H4 (cell line): ENCODE measurements around the gene EVI5. TPM values are rescaled to one million over a fixed set of nuclear protein-coding genes. Genes with fewer than 3 reads are reported as not detected.
"Not testable (repeated sequence)": the region's sequence is repeated elsewhere in the genome, so short reads cannot be mapped to it uniquely, and the experiment has no call there.

Source experiments
- DNase-seq: peaks from one replicate; pipeline ENCODE4 v3.0.0-alpha.2; 2015; ENCODE audit warnings: low spot score
- total RNA-seq: library from RNA; depleted of rRNA; stranded (reverse); fragments of >200 nt; shearing (Covaris generic); gene quantifications from 2 replicates; pipeline ENCODE4 v1.2.3, GENCODE V29; 2014

EVI5 gene
- total RNA-seq, 1 experiment from 2014 or later = 3.9 TPM

DNA sequence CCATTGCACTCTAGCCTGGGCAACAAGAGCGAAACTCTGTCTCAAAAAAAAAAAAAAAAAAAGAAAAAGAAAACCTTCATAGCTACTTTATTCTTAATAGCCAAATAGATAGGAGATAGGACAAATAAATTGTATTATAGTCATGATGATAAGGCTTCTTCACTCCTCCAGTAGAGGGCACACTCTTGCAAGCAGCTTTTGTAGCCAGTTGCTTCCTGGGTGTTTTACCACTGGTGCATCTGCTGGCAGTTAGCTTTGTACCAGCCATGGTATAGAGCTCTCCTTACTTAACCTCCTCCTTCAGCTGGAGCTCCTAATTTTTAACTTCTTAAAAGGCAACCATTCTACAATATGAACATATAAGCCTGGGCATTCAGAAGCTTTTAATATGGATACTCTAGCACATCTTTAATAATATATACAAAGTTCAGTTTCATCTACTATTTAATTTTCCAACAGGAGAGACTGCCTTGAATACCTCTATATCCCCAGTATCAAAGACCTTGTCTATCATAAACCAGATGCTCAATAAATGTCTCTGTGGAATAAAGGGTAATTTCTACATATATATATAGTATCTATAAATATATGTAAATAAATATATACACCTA lies 35.8 kb downstream of the EVI5 start:
- DNase-seq = peak; percentile 46

DNA sequence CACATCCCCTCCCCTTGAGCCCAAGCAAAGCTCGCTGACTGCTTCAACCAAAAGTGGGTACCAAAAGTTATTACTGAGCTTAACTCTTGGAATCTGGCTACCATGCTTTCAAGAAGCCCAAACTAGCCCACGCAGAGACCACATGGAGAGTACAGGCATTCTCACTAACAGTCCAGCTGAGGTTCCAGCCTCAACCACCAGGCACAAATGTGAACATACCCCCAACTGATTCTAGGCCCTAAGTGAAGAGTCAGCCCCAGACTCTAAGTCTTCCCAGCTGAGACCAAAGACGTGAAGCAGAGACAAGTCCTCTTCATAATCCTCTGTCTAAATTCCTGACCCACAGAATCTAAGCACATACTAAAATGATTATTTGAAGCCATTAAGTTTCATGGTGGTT lies 36.8 kb downstream of the EVI5 start:
- no peak for DNase-seq

DNA sequence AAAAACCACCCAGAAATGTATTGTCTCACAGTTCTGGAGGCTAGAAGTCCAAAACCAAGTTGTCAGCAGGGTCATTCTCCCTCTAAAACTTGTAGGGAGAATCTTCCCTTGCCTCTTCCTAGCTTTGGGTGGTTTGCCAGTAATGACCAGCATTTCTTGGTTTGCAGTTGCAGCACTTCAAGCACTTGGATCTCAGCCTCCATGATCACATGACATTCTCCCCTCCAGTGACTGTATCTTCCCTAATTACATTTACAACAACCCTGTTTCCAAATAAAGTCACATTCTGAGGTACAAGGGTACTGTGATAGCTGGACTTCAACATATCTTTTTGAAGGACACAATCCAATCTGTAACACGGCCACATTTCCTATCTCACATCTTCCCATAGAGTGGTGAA lies 37.2 kb downstream of the EVI5 start:
- no peak for DNase-seq

DNA sequence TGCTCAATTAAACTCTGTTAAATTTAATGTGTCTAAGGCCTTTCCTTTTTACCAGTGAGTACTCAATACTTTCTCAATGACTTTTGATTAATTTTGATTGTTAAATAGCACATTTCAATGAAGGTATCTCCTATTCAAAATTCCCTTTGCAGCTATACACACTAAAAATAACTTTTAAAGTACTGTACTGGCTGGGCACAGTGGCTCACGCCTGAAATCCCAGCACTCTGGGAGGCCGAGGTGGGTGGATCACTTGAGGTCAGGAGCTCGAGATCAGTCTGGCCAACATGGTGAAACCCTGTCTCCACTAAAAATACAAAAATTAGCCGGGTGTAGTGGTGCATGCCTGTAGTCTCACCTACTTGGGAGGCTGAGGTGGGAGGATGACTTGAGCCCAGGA lies 38.7 kb downstream of the EVI5 start:
- DNase-seq = not testable (repeated sequence)

GRCh38 chr1:92743221-92743620 lies 41.7 kb downstream of the EVI5 start:
- no peak for DNase-seq

DNA sequence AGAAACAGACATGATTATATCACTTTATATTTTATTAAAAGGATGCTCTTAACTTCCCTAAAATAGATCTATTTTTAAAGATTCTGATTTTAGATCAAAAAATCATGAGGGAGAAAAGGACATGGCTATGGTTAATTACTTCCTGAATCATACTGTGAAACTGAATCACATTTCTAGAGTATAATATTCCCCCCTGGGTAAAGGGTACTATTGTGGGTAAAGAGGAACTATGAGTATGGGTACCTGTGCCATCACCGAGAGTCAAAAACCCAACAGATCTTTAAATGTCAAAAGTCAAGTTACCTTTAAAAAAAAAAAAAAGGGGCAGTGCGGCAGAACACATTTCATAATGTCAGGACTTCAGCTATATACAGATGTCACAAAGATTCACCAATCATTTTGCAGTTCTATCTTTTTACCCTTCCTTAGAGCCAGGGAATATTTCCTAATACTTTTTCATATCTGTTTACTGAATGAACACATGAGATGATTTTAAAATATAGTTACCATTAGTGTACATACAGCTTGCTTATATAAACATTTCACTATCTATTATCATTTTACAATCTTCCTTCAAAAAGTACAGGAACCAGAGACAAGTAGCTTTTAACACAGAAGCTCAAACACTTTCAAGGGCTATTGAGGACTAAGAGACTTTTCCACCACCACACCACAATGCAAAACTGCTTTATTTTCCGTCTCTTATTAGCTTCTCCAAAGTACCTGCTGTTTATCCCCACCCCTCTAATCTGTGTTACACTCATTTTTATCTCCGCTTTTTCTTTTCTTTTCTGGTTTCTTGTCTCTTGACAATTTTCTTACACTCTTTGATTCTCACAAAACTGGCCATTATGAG lies 45.0 kb downstream of the EVI5 start:
- DNase-seq = no peak

GRCh38 chr1:92736395-92736794 lies 48.5 kb downstream of the EVI5 start:
- DNase-seq = no peak

- no peak for DNase-seq
Observed at GRCh38 chr1:92730476-92730875, 54.4 kb downstream of the EVI5 start.

DNA sequence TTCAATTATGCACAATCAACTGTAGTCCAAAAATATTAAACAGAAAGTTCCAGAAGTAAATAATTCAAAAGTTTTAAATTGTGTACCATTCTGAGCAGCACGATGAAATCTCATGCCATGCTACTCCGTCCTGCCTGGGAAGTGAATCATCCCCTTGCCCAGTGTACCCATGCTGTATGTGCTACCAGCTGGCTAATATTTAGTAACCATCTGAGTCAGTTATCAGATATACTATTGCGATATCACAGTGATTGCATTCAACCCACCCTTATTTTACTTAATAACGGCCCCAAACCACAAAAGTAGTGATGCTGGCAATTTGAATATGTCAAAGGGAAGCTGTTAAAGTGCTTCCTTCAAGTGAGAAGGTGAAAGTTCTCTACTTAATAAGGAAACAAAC lies 56.2 kb downstream of the EVI5 start:
- no peak for DNase-seq

DNA sequence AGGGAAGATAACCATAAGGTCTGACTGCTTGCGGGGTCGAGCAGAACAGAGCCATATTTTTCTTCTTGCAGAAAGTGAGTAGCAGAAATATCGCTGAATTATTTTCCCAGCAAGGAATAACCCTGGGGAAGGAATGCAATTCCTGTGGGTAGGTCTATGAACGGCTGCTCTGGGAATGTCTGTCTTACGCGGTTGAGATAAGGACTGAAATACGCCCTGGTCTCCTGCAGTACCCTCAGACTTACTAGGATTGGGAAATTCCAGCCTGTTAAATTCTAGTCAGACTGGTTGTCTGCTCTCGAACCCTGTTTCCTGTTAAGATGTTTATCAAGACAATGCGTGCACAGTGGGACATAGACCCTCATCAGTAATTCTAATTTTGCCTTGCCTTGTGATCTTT lies 61.2 kb downstream of the EVI5 start:
- DNase-seq = not testable (repeated sequence)

- no peak for DNase-seq
Observed at GRCh38 chr1:92721886-92722285, 63.0 kb downstream of the EVI5 start.

- not testable (repeated sequence) for DNase-seq
Observed at GRCh38 chr1:92721157-92721556, 63.8 kb downstream of the EVI5 start.

GRCh38 chr1:92715476-92715951 lies 69.4 kb downstream of the EVI5 start:
- not testable (repeated sequence) for DNase-seq

DNA sequence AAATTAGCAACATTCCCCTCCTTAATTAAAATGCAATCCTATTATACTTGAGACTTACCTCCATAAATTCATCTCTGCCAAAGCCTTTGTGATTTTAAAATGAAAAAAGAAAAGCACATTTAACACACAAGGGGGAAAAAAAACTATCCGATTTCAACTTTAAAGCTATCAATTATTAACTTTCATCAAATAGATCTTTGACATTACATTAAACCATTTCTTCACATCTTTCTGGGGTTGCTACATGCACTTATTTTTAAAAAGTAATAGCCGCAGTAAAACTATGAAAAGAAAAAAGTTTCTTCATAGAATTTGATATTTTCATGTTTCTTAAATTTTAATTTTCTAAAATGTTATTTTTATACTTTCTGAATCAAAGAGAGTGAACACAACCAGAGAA lies 71.0 kb downstream of the EVI5 start:
- DNase-seq = no peak

- no peak for DNase-seq
Observed at GRCh38 chr1:92711473-92712165, 73.3 kb downstream of the EVI5 start.

DNA sequence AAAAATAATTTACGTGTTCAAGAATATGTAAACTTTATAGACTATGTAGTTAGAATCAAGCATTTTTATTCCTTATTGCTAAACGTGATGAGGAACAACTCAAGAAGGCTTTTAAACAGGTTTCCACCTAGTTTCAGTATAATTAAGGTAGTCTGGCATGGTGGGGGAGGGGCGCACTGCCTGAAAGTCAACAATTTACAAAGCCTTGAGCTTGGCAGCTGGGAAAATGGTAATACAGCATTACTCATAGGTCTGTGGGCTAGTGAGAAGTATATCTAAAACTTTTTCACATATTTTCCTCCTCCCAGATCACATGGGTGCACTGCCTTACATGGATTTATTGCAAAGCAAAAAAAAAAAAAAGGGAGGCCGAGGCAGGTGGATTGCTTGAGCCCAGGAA lies 75.2 kb downstream of the EVI5 start:
- peak; percentile 71 for DNase-seq

- DNase-seq = no peak
Observed at GRCh38 chr1:92708368-92708950, 76.4 kb downstream of the EVI5 start.

DNA sequence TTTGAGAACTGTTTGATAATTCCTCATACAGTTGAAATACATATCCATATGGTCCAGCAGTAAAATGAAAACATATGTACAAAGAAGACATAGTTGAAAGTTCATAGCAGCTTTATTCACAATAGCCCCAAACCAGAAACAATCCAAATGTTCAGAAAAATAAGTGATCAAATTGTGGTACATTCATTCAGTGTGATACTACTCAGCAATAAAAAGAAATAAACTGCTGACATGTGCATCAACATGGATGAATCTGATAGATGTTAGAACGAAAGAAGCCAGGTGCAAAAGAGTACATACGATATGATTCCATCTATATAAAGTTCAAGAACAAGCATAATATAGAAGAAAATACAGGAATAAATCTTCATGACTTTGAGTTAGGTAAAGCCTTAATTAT lies 77.2 kb downstream of the EVI5 start:
- DNase-seq = no peak

- DNase-seq = no peak
Observed at GRCh38 chr1:92707292-92707691, 77.6 kb downstream of the EVI5 start.

- no peak for DNase-seq
Observed at GRCh38 chr1:92705446-92705845, 79.5 kb downstream of the EVI5 start.

DNA sequence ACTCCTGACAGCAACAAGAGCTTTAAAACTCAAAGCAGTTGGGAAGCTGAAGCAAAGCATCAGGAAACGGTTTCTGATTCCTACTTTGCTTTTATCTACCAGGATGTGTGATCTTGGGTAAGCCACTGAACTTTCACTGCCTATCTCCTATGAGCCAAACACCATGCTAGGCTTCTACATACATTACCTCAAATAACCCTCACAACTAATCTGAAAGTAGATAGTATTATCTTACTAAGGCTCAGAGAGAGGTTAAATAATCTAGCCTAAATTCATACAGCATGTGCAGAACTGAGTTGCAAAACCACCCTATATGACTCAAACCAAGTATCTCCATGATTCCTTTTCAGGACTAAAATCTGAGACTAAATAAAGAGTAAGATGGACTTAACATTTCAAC lies 83.8 kb downstream of the EVI5 start:
- no peak for DNase-seq

- no peak for DNase-seq
Observed at GRCh38 chr1:92698932-92699331, 86.0 kb downstream of the EVI5 start.
